Uterus (tissue), 2 donors: ENCODE data around the gene LBR.

Experiments used
- CTCF ChIP-seq, 4 experiments: fragments of 200-600 bp in 2 of 4; fragments of 450-650 bp in 2 of 4; sonication (generic) in 2 of 4; IDR thresholded peaks; one replicate each; pipeline ENCODE4 v1.5.1; 2016 to 2019; ENCODE audit warnings: antibody characterized with exemption in 4 of 4, mild to moderate bottlenecking in 2 of 4, moderate library complexity in 1 of 4
- POLR2A ChIP-seq, 2 donors: fragments of 450-650 bp; IDR thresholded peaks; one replicate each; pipeline ENCODE4 v1.6.1; 2016; ENCODE audit warnings: antibody characterized with exemption in 2 of 2, mild to moderate bottlenecking in 1 of 2, moderate library complexity in 1 of 2

- no peak for TF ChIP-seq CTCF (IDR thresholded peaks at IDR 0.05)
- no peak for TF ChIP-seq POLR2A (IDR thresholded peaks at IDR 0.05)
These were observed 38.0 kb downstream of the LBR start for GRCh38 chr1:225389843-225390242.
